Upper lobe of left lung (tissue), 4 donors: ENCODE measurements around the gene BCL2L2.

Source experiments
- EP300 ChIP-seq, 4 donors: sonication (generic); formaldehyde crosslinking; IDR thresholded peaks; one replicate each; pipeline ENCODE4 v1.5.1; 2017; ENCODE audit warnings: antibody characterized with exemption in 4 of 4, control low read depth in 2 of 4
- POLR2A ChIP-seq, 4 donors: fragments of 450-650 bp; IDR thresholded peaks; one replicate each; pipeline ENCODE4 v1.5.1; 2016 to 2017; ENCODE audit warnings: antibody characterized with exemption in 4 of 4, mild to moderate bottlenecking in 2 of 4
- TF ChIP-seq, protein P1 (sequence below), 6 experiments: fragments of 450-650 bp in 4 of 6; fragments of 200-600 bp in 2 of 6; sonication (generic) in 2 of 6; IDR thresholded peaks; one replicate each; pipeline ENCODE4 v1.5.1; 2016 to 2019; ENCODE audit warnings: antibody characterized with exemption in 6 of 6

DNA sequence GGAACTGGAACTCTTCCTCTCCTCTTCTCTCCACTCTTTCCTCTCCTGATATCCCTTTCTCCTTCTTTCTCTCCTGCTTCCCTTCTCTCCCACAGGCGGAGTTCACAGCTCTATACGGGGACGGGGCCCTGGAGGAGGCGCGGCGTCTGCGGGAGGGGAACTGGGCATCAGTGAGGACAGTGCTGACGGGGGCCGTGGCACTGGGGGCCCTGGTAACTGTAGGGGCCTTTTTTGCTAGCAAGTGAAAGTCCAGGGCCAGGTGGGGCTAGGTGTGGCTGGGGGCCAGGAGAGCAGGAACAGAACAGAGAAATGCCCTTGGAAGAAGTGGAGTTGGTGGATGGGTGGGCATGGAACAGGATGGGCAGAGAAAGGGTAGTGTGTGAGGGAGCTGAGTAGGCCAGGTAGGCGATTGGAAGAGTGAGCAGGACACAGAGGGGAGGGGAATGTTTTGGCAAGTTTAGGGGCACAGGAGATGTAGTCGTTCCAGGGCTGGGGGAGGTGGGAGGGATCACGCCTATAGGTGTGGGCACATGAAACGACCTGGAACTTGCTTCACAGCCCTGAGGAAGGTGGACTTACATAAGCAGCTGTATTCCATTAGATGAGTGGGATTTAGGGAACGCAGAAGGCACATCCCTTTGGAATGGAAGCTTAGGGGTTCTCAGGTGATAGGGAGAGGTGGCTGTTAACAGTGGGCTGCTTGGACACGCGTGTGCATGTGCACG lies 2.2 kb downstream of the BCL2L2 start:
- TF ChIP-seq POLR2A (IDR thresholded peaks at IDR 0.05), result no peak
- TF ChIP-seq, protein P1, sequence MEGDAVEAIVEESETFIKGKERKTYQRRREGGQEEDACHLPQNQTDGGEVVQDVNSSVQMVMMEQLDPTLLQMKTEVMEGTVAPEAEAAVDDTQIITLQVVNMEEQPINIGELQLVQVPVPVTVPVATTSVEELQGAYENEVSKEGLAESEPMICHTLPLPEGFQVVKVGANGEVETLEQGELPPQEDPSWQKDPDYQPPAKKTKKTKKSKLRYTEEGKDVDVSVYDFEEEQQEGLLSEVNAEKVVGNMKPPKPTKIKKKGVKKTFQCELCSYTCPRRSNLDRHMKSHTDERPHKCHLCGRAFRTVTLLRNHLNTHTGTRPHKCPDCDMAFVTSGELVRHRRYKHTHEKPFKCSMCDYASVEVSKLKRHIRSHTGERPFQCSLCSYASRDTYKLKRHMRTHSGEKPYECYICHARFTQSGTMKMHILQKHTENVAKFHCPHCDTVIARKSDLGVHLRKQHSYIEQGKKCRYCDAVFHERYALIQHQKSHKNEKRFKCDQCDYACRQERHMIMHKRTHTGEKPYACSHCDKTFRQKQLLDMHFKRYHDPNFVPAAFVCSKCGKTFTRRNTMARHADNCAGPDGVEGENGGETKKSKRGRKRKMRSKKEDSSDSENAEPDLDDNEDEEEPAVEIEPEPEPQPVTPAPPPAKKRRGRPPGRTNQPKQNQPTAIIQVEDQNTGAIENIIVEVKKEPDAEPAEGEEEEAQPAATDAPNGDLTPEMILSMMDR (IDR thresholded peaks at IDR 0.05), result no peak
- TF ChIP-seq EP300 (IDR thresholded peaks at IDR 0.05), result no peak
